Measurements from ENCODE around the gene RAN.

- TF ChIP-seq CTCF (IDR thresholded peaks at IDR 0.05) (no peak), POLR2A (IDR thresholded peaks at IDR 0.05) (no peak)
Measured at GRCh38 chr12:130860311-130860710, 11.6 kb upstream of the RAN start.
